Left ventricle myocardium inferior (tissue), 1 donor: Measurements from ENCODE around the gene ATP6V1F. TPM values are rescaled to one million over a fixed set of nuclear protein-coding genes. Genes with fewer than 3 reads are reported as not detected.

Experiments used
- DNase-seq: peaks from one replicate; pipeline ENCODE4 v3.0.0-alpha.2; 2020
- H3K27ac ChIP-seq: fragments of 200-600 bp; replicated peaks from 2 replicates; pipeline ENCODE4 v1.8.0; 2021
- H3K27me3 ChIP-seq: fragments of 200-600 bp; 2 replicates; pipeline ENCODE4 v1.8.0; 2021; ENCODE audit warnings: low read depth
- H3K36me3 ChIP-seq: fragments of 200-600 bp; 2 replicates; pipeline ENCODE4 v1.8.0; 2021
- H3K4me1 ChIP-seq: fragments of 200-600 bp; 2 replicates; pipeline ENCODE4 v1.8.0; 2021
- H3K4me3 ChIP-seq: fragments of 200-600 bp; 2 replicates; pipeline ENCODE4 v1.8.0; 2021; ENCODE audit warnings: mild to moderate bottlenecking, moderate library complexity
- H3K9me3 ChIP-seq: fragments of 200-600 bp; replicated peaks from 2 replicates; pipeline ENCODE4 v1.8.0; 2021
- intact Hi-C: fragments of 100-400 bp; cut with micrococcal nuclease; formaldehyde crosslinking; loops from one replicate; pipeline ENCODE4 v1.11.0; 2022
- total RNA-seq: library from RNA; stranded (reverse); fragmentation: NEBNext Ultra II Directional; extraction: Animal tissue kit (Norgen Biotek cat#: 25700); gene quantifications from one replicate; pipeline ENCODE4 v1.2.1, GENCODE V29; 2021
- TF ChIP-seq, protein P1 (sequence below): fragments of 200-600 bp; IDR thresholded peaks from 2 replicates; pipeline ENCODE4 v1.8.0; 2021; ENCODE audit warnings: antibody characterized with exemption, mild to moderate bottlenecking, borderline replicate concordance
- donor health status: DM: no; HTN: yes; CAD: no; lungs with severe emphysema.

Gene ATP6V1F
- total RNA-seq, 1 donor from 2014 or later, result 101 TPM

DNA sequence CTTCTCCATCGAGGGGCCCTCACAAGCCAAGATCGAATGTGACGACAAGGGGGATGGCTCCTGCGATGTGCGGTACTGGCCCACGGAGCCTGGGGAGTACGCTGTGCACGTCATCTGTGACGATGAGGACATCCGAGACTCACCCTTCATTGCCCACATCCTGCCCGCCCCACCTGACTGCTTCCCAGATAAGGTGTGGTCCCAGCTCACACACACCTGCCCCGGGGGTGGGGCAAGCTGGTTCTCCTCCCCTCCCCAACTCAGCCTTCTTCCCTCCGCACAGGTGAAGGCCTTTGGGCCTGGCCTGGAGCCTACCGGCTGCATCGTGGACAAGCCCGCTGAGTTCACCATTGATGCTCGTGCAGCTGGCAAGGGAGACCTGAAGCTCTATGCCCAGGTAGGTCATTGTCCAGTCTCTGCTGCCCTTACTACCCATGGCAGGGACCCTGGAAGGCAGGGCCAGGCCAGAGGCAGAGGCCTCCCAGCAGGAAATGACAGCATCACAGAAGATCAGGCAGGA is 21.4 kb upstream of the ATP6V1F start:
- peaks cover 47% of the 10 kb centered on the region for H3K4me1 ChIP-seq
- no peaks in the 10 kb centered on the region for H3K9me3 ChIP-seq
- TF ChIP-seq, protein P1, sequence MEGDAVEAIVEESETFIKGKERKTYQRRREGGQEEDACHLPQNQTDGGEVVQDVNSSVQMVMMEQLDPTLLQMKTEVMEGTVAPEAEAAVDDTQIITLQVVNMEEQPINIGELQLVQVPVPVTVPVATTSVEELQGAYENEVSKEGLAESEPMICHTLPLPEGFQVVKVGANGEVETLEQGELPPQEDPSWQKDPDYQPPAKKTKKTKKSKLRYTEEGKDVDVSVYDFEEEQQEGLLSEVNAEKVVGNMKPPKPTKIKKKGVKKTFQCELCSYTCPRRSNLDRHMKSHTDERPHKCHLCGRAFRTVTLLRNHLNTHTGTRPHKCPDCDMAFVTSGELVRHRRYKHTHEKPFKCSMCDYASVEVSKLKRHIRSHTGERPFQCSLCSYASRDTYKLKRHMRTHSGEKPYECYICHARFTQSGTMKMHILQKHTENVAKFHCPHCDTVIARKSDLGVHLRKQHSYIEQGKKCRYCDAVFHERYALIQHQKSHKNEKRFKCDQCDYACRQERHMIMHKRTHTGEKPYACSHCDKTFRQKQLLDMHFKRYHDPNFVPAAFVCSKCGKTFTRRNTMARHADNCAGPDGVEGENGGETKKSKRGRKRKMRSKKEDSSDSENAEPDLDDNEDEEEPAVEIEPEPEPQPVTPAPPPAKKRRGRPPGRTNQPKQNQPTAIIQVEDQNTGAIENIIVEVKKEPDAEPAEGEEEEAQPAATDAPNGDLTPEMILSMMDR, result no peak
- peak; percentile 14 for DNase-seq
- intact Hi-C loops, result no loop called here
- H3K36me3 ChIP-seq, result peaks cover 99% of the 10 kb centered on the region
- peak overlapping the region; percentile 96 for H3K27ac ChIP-seq
- H3K27me3 ChIP-seq, result no peaks in the 10 kb centered on the region
- no peak overlapping the region for H3K4me3 ChIP-seq

DNA sequence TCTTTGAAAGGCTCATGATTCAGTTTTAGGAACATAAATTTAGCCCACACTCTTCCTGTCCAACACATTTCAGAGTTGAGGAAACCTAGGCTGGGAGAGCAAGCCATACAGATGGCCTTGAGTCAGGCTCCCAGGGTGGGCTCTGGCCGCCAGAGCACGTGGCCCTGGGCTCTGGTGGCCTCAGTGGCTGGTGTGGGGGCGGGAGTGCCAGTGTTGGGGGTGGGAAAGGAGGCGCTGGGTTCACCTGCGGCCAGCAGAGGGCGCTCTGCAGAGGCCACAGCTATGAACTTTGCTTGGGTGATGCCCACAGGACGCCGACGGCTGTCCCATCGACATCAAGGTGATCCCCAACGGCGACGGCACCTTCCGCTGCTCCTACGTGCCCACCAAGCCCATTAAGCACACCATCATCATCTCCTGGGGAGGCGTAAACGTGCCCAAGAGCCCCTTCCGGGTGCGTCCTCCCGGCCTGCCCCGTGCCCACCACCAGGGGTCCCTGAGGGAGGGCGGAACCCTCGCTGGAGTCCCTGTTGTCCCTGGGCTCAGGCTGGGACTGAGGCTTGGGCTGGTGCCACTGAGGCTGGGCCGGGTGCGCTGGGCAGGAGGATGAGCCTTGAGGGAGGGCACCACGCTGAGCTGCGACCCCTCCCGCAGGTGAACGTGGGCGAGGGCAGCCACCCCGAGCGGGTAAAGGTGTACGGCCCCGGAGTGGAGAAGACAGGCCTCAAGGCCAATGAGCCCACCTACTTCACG is 20.6 kb upstream of the ATP6V1F start:
- intact Hi-C loops, result no loop called here
- DNase-seq, result peak; percentile 54
- Histone ChIP-seq H3K4me3 (no peak overlapping the region), H3K27ac (peak overlapping the region; percentile 96), H3K4me1 (peaks cover 38% of the 10 kb centered on the region), H3K9me3 (no peaks in the 10 kb centered on the region), H3K27me3 (no peaks in the 10 kb centered on the region), H3K36me3 (peaks cover 99% of the 10 kb centered on the region)
- TF ChIP-seq, protein P1, result peak; percentile 86

DNA sequence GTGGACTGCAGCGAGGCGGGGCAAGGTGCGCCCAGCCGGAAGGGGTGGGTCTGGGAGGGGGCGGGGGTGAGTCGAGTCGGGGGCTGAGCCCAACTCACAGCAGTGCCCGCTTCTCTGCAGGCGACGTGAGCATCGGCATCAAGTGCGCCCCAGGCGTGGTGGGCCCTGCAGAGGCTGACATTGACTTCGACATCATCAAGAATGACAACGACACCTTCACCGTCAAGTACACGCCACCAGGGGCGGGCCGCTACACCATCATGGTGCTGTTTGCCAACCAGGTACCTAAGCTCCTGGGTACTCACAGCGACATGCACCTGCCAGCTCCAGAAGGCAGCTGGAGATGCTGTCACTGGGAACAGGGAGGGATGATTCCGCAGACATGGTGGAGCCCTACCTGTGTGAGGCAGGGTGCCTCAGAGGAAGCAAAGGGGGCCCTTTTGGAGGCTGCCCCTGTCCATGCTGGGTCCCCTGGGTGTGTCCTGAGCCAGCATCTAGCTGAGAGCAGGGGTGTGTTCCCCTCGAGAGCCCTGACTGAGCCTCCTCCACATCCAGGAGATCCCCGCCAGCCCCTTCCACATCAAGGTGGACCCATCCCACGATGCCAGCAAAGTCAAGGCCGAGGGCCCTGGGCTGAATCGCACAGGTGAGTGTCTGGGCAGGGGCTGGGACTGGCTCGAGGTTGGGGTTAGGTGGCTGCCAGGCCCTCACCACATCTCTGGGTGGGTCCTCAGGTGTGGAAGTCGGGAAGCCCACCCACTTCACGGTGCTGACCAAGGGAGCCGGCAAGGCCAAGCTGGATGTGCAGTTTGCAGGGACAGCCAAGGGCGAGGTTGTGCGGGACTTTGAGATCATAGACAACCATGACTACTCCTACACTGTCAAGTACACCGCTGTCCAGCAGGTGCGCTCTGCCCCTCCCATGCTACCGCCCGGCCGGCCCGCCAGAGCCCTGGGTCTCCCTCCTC is 19.7 kb upstream of the ATP6V1F start:
- TF ChIP-seq, protein P1, result no peak
- peak overlapping the region; percentile 96 for H3K27ac ChIP-seq
- no peaks in the 10 kb centered on the region for H3K9me3 ChIP-seq
- intact Hi-C loops, result no loop called here
- no peaks in the 10 kb centered on the region for H3K27me3 ChIP-seq
- DNase-seq, result peak; percentile 12
- peaks cover 30% of the 10 kb centered on the region for H3K4me1 ChIP-seq
- peaks cover 99% of the 10 kb centered on the region for H3K36me3 ChIP-seq
- no peak overlapping the region for H3K4me3 ChIP-seq

DNA sequence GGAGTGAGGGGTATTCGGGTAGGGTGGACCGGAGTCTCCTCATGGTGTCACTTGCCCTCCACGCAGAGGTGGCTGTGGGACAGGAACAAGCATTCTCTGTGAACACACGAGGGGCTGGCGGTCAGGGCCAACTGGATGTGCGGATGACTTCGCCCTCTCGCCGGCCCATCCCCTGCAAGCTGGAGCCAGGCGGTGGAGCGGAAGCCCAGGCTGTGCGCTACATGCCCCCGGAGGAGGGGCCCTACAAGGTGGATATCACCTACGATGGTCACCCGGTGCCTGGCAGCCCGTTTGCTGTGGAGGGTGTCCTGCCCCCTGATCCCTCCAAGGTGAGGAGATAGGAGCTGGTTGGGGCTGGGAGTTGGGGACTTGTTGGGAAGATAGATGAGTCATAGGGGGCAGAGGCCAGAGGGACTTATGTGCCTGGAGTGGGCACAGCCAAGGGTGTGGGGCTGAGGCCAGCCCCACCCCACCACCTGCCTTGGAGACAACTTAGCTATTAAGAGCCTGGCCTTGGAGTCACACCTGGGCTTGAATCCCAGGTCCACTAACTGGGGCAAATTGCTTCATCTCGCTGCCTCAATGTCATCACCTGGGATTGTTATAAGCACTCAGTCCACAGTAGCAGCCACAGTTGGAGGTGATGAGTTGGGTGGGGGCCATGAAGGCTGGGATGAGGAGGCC is 18.6 kb upstream of the ATP6V1F start:
- Histone ChIP-seq H3K9me3 (no peaks in the 10 kb centered on the region), H3K27ac (peak overlapping the region; percentile 8), H3K4me3 (no peak overlapping the region), H3K4me1 (peaks cover 19% of the 10 kb centered on the region), H3K27me3 (no peaks in the 10 kb centered on the region), H3K36me3 (peaks cover 99% of the 10 kb centered on the region)
- DNase-seq, result no peak
- intact Hi-C loops, result no loop called here
- TF ChIP-seq, protein P1, result no peak

DNA sequence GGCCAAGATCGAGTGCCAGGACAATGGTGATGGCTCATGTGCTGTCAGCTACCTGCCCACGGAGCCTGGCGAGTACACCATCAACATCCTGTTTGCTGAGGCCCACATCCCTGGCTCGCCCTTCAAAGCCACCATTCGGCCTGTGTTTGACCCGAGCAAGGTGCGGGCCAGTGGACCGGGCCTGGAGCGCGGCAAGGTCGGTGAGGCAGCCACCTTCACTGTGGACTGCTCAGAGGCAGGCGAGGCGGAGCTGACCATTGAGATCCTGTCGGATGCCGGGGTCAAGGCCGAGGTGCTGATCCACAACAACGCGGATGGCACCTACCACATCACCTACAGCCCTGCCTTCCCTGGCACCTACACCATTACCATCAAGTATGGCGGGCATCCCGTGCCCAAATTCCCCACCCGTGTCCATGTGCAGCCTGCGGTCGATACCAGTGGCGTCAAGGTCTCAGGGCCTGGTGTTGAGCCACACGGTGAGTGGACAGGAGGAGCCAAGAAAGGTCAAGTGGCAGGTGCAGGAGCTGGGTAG is 17.8 kb upstream of the ATP6V1F start:
- Histone ChIP-seq H3K9me3 (no peaks in the 10 kb centered on the region), H3K27ac (peak overlapping the region; percentile 3), H3K4me3 (no peak overlapping the region), H3K36me3 (peaks cover 99% of the 10 kb centered on the region), H3K27me3 (no peaks in the 10 kb centered on the region), H3K4me1 (peaks cover 14% of the 10 kb centered on the region)
- TF ChIP-seq, protein P1, result no peak
- DNase-seq, result no peak
- intact Hi-C loops, result no loop called here
